Fibroblast of pulmonary artery (primary cell): ENCODE results near the gene GPR146.

ENCODE experiments used
- DNase-seq: peaks from one replicate; pipeline ENCODE4 v3.0.0-alpha.2; 2010; ENCODE audit warnings: low read depth
- H3K4me3 ChIP-seq: replicated peaks from 2 replicates; pipeline ENCODE4 v1.5.1; 2011; ENCODE audit warnings: low read depth, mild to moderate bottlenecking, control low read depth, low read length, moderate library complexity
- CTCF ChIP-seq: IDR thresholded peaks from 2 replicates; pipeline ENCODE4 v1.5.1; 2011; ENCODE audit warnings: mild to moderate bottlenecking, control low read depth, low read length, inconsistent platforms; ENCODE audit errors: missing control alignments

The GPR146 gene

DNA sequence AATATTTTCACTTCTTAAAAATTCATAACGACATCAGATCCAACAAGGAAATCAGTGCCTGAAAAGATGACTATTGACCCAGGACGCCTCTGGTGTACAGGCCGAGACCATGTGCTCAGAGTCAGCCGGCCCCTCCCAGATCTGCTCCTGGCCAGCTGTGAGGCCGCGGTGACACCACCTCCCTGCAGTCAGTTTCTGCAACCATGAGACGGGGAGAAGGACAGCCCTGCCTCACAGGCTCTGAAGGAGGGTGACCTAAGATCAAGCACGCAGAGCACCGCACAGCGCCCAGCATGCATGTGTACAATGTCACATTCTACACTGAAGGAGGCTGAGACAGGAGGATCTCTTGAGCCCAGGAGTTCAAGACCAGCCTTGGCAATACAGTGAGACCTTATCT is 40.9 kb downstream of the GPR146 start:
- H3K4me3 ChIP-seq = no peak overlapping the region
- no peak for DNase-seq
- no peak for TF ChIP-seq CTCF

DNA sequence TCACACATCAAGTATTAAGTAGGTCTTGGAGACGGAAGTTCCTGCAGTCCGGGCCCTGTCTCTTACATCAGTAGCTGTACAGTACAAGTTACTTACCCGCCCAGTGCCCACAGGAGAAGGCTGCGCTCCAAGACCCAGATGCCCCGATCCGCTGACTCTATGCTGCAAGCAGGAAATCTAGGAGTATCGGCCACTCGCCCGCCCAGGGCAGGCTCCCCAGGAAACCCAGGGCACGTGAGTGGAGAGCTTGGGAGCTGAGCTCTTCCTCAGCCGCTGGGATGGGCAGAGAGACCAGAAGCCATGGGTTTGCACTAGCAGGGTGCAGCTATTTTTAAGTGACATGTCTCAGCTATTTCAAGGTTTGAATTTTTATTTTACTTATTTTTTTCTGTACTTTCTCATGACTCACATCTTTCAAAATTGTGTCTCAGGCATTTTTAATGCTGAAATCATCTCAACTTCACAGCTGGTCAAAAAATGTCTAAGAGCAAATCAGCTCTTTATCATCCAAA is 41.6 kb downstream of the GPR146 start:
- no peak for DNase-seq
- TF ChIP-seq CTCF = no peak

GRCh38 chr7:1086588-1087464 is 42.5 kb downstream of the GPR146 start:
- TF ChIP-seq CTCF = peak; percentile 62
- H3K4me3 ChIP-seq = peak overlapping the region; percentile 54
- DNase-seq = peak; percentile 64

More for the DNA sequence above, 41.6 kb downstream of the GPR146 start:
- no peak overlapping the region for H3K4me3 ChIP-seq

GRCh38 chr7:1087465-1087814 is 43.1 kb downstream of the GPR146 start:
- peak; percentile 14 for DNase-seq
- peak overlapping the region; percentile 54 for H3K4me3 ChIP-seq
- TF ChIP-seq CTCF = no peak

- peak; percentile 56 for DNase-seq
- no peak for TF ChIP-seq CTCF
- peak within 1 kb of the TSS; percentile 54 for H3K4me3 ChIP-seq
Observed at GRCh38 chr7:1087952-1088920, 43.9 kb downstream of the GPR146 start, which contains the start of gene GPER1. Gene GPER1, plus strand, starts transcription at chr7:1088113. Its CDS starts 3,616 bp downstream, at chr7:1091729.

- no peak for DNase-seq
- TF ChIP-seq CTCF = no peak
- no peak overlapping the region for H3K4me3 ChIP-seq
Observed at GRCh38 chr7:1090236-1090635, 45.9 kb downstream of the GPR146 start.
